GM12878 (cell line): ENCODE results near the gene OPCML. TPM values are rescaled to one million over a fixed set of nuclear protein-coding genes. Genes with fewer than 3 reads are reported as not detected.

Experiments used
- ATAC-seq: fragments of 200-7000 bp; cut with Tn5 transposase; 3 replicates; pipeline ENCODE4 v1.9.1; 2020; ENCODE audit warnings: mild to moderate bottlenecking, moderate library complexity
- BruUV-seq: library from RNA; stranded (reverse); fragments of 400-500 nt; replicated peaks from 2 replicates; lab custom pipeline; 2021; lab: Mats Ljungman, UMichigan
- CTCF ChIA-PET: fragments of 300-600 bp; sonication (Branson Sonifier 250); formaldehyde crosslinking; extraction: SDS; loops from one replicate; lab custom pipeline; 2021; ENCODE audit warnings: inconsistent platforms; lab: Yijun Ruan, JAX
- POLR2A ChIA-PET: fragments of 350-600 bp; formaldehyde crosslinking; extraction: SDS; loops from one replicate; lab custom pipeline; 2021; ENCODE audit warnings: inconsistent platforms; lab: Charles Lee
- RAD21 ChIA-PET: fragments of 300-600 bp; sonication (Branson Sonifier 250); formaldehyde crosslinking; loops from one replicate; lab custom pipeline; 2023; ENCODE audit warnings: antibody characterized with exemption; ENCODE audit not compliant: unreplicated experiment; lab: Charles Lee
- SMC1A ChIA-PET: fragments of 300-600 bp; sonication (Branson Sonifier 250); formaldehyde crosslinking; loops from one replicate; lab custom pipeline; 2023; ENCODE audit not compliant: unreplicated experiment, uncharacterized antibody; lab: Charles Lee
- DNase-seq: peaks from one replicate; pipeline ENCODE4 v3.0.0-alpha.2; 2011; ENCODE audit warnings: low read depth, low spot score
- FAIRE-seq: peaks from 3 replicates; lab custom pipeline; 2011; peaks lifted over from hg19 to GRCh38; lab: Jason Lieb, UNC
- H2AFZ ChIP-seq: 2 replicates; pipeline ENCODE4 v1.6.0; 2011; ENCODE audit warnings: low read depth, low read length, control low read depth; ENCODE audit not compliant: control insufficient read depth
- H3K27ac ChIP-seq: 2 replicates; pipeline ENCODE4 v1.5.1; 2011; ENCODE audit warnings: control low read depth; ENCODE audit not compliant: control insufficient read depth, insufficient read depth
- H3K27me3 ChIP-seq, 2 experiments: replicated peaks in 1 of 2; 2 replicates each; pipeline versions ENCODE4 v1.6.0 to v1.6.1; 2011; ENCODE audit warnings: low read length in 1 of 2; ENCODE audit not compliant: control insufficient read depth in 2 of 2, insufficient read depth in 2 of 2
- H3K36me3 ChIP-seq, 2 experiments: 2 replicates each; pipeline ENCODE4 v1.5.1; 2011; ENCODE audit warnings: low read length in 1 of 2; ENCODE audit not compliant: control insufficient read depth in 2 of 2, insufficient read depth in 2 of 2
- H3K4me1 ChIP-seq: 2 replicates; pipeline ENCODE4 v1.6.1; 2011; ENCODE audit warnings: mild to moderate bottlenecking, low read length, moderate library complexity, mixed read lengths; ENCODE audit not compliant: control insufficient read depth, insufficient read depth
- H3K4me2 ChIP-seq: 2 replicates; pipeline ENCODE4 v1.6.0; 2011; ENCODE audit warnings: control low read depth; ENCODE audit not compliant: control insufficient read depth, insufficient read depth
- H3K4me3 ChIP-seq: fragments of 200-600 bp; sonication (generic); 2 replicates; pipeline ENCODE4 v1.5.1; 2016
- H3K79me2 ChIP-seq: 2 replicates; pipeline ENCODE4 v1.6.0; 2011; ENCODE audit warnings: low read length; ENCODE audit not compliant: control insufficient read depth, insufficient read depth
- H3K9ac ChIP-seq: 2 replicates; pipeline ENCODE4 v1.8.0; 2011; ENCODE audit warnings: low read length, control low read depth, mixed read lengths; ENCODE audit not compliant: control insufficient read depth, insufficient read depth
- H3K9me3 ChIP-seq: replicated peaks from 3 replicates; pipeline ENCODE4 v1.5.1; 2011; ENCODE audit warnings: mild to moderate bottlenecking, low read length; ENCODE audit not compliant: control insufficient read depth, insufficient read depth
- H4K20me1 ChIP-seq: 2 replicates; pipeline ENCODE4 v1.6.0; 2011; ENCODE audit not compliant: control insufficient read depth, insufficient read depth
- BCL11A ChIP-seq: IDR thresholded peaks from 2 replicates; pipeline ENCODE4 v1.6.1; 2011; ENCODE audit warnings: low read depth, low read length
- CBX3 ChIP-seq: fragments of 200-600 bp; sonication (generic); IDR thresholded peaks from 2 replicates; pipeline ENCODE4 v1.6.1; 2016; ENCODE audit warnings: low read depth, borderline replicate concordance
- CBX5 ChIP-seq: sonication (generic); IDR thresholded peaks from 2 replicates; pipeline ENCODE4 v1.6.1; 2016; ENCODE audit warnings: low read depth, moderate library complexity, mild to moderate bottlenecking, inconsistent platforms
- CHD1 ChIP-seq: IDR thresholded peaks from 2 replicates; pipeline ENCODE4 v1.6.1; 2012; ENCODE audit warnings: low read depth, low read length, improper control_type of control experiment
- E2F8 ChIP-seq: fragments of 450-650 bp; IDR thresholded peaks from 2 replicates; pipeline ENCODE4 v1.6.1; 2018; ENCODE audit warnings: mild to moderate bottlenecking, low read depth, moderate library complexity; ENCODE audit not compliant: partially characterized antibody
- EGR1 ChIP-seq, 2 experiments: IDR thresholded peaks; 1 replicate in 1 of 2; 2 replicates in 1 of 2; pipeline ENCODE4 v1.6.1; 2011 to 2012; ENCODE audit warnings: low read depth in 2 of 2, low read length in 2 of 2, borderline replicate concordance in 1 of 2, mild to moderate bottlenecking in 1 of 2, moderate library complexity in 1 of 2
- FOS ChIP-seq: IDR thresholded peaks from 3 replicates; pipeline ENCODE4 v1.6.1; 2011; ENCODE audit warnings: borderline replicate concordance; ENCODE audit not compliant: insufficient read length; ENCODE audit errors: extremely low read depth
- MTA3 ChIP-seq: IDR thresholded peaks from 2 replicates; pipeline ENCODE4 v1.6.1; 2012; ENCODE audit warnings: low read length, inconsistent platforms, borderline replicate concordance
- MYC ChIP-seq: IDR thresholded peaks from 2 replicates; pipeline ENCODE4 v1.6.1; 2011; ENCODE audit warnings: mild to moderate bottlenecking, low read length, moderate library complexity, inconsistent platforms; ENCODE audit not compliant: insufficient read depth, insufficient replicate concordance, insufficient read length, severe bottlenecking
- PAX8 ChIP-seq: fragments of 450-650 bp; IDR thresholded peaks from 2 replicates; pipeline ENCODE4 v1.6.1; 2017; ENCODE audit warnings: mild to moderate bottlenecking, moderate library complexity
- RUNX3 ChIP-seq: IDR thresholded peaks from 2 replicates; pipeline ENCODE4 v1.6.1; 2012; ENCODE audit warnings: low read length, inconsistent platforms
- SP1 ChIP-seq: IDR thresholded peaks from one replicate; pipeline ENCODE4 v1.6.1; 2011; ENCODE audit warnings: low read depth, low read length
- SRF ChIP-seq, 2 experiments: IDR thresholded peaks; 2 replicates each; pipeline ENCODE4 v1.6.1; 2011; ENCODE audit warnings: low read depth in 2 of 2, low read length in 2 of 2, mild to moderate bottlenecking in 1 of 2, moderate library complexity in 1 of 2
- ZNF207 ChIP-seq: fragments of 450-650 bp; IDR thresholded peaks from 2 replicates; pipeline ENCODE4 v1.6.1; 2014; ENCODE audit warnings: antibody characterized with exemption, mild to moderate bottlenecking, borderline replicate concordance
- ZNF217 ChIP-seq: fragments of 450-650 bp; IDR thresholded peaks from 2 replicates; pipeline ENCODE4 v1.6.1; 2017; ENCODE audit warnings: antibody characterized with exemption, mild to moderate bottlenecking
- WGBS: methylation state at CpG from one replicate; pipeline ENCODE4 v1.1.6; 2016; ENCODE audit warnings: low lambda C conversion rate; ENCODE audit not compliant: insufficient replicate concordance, insufficient coverage; ENCODE audit errors: missing lambda C conversion rate; 5-methylcytosine and 5-hydroxymethylcytosine counted together
- in situ Hi-C: fragments of 300-500 bp; cut with MboI; formaldehyde crosslinking; loops from 9 replicates; pipeline ENCODE4 v1.14.3; 2018; ENCODE audit warnings: mixed read lengths
- intact Hi-C: fragments of 100-400 bp; cut with micrococcal nuclease; formaldehyde crosslinking; loops from one replicate; pipeline ENCODE4 v1.14.2; 2022; ENCODE audit not compliant: unreplicated experiment
- polyA plus RNA-seq, 11 experiments: library from polyadenylated mRNA; depleted of rRNA in 4 of 11; unstranded in 6 of 11; stranded (reverse) in 5 of 11; fragments of >200 nt; fragmentation: Nextera tagmentation in 4 of 11; fragmentation: Illumina TruSeq in 1 of 11; extraction: Ambion mirVana in 4 of 11; extraction: Trizol in 1 of 11; gene quantifications; 1 replicate in 1 of 11; 2 replicates in 10 of 11; pipeline versions ENCODE4 v1.2.1 to v1.2.3, GENCODE V29; 2011 to 2016; ENCODE audit warnings: inconsistent platforms in 2 of 11, missing spikeins in 2 of 11, low read depth in 1 of 11
- total RNA-seq, 4 experiments: library from RNA; depleted of rRNA in 3 of 4; stranded (reverse); fragments of >200 nt in 3 of 4; fragmentation: Illumina TruSeq in 1 of 4; extraction: Trizol in 1 of 4; gene quantifications; 2 replicates each; pipeline versions ENCODE4 v1.2.1 to v1.2.3, GENCODE V29; 2013 to 2021

OPCML gene
- total and polyA plus RNA-seq, 10 of the 15 experiments (the other 5 are each of a cell fraction or from before 2014, with no cell fraction given): 0.84 TPM; not detected in 9

DNA sequence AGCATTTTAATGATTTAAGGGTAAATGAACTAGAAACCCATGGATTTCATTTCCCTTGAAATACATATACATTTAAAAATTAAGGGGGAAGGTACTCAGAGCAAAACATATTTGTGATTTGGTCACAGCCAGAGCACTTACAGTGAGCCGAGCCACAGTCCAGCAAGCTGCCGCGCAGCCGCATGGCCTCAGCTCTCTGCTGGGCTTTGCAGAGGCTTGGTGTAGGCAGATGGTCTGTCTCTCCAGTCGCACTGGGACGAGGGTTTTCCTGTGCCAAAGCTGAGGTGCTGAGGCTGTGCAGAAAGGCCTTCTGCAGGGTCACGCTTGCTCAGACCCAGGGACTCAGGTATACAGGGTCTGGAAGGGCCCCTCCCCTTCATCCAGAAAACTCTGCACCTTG lies 367.3 kb downstream of the OPCML start:
- in situ Hi-C loops (no loop called here), intact Hi-C loops (no loop called here)
- ATAC-seq (no peak), FAIRE-seq (no peak), DNase-seq (no peak)
- Histone ChIP-seq H2AFZ (no peak overlapping the region), H3K4me1 (no peaks in the 10 kb centered on the region), H3K9ac (no peak overlapping the region), H3K27me3 (no peaks in the 10 kb centered on the region), H3K36me3 (no peaks in the 10 kb centered on the region), H3K9me3 (no peaks in the 10 kb centered on the region), H3K4me3 (no peak overlapping the region), H4K20me1 (no peaks in the 10 kb centered on the region), H3K27ac (no peak overlapping the region), H3K79me2 (no peaks in the 10 kb centered on the region), H3K4me2 (no peak overlapping the region)
- ChIA-PET CTCF (interaction anchor here (1.0 to 3.2 kb wide), 6 partner anchors 9 to 31 kb away, joined by 3 to 17 read pairs (median 4); no protein-coding TSS in a partner anchor), RAD21 (interaction anchor here (2.0 kb wide), 1 partner anchor 31 kb away, joined by 5 read pairs; no protein-coding TSS in a partner anchor), SMC1A (interaction anchor here (2.8 kb wide), 1 partner anchor 31 kb away, joined by 9 read pairs; no protein-coding TSS in a partner anchor), POLR2A (no interaction called here)
- BruUV-seq: no TSS peak
- WGBS: 48% methylated on average over 7 of the region's 7 CpGs
- TF ChIP-seq E2F8: no peak
- TF ChIP-seq MYC: no peak
- TF ChIP-seq CBX5: no peak
- TF ChIP-seq CBX3: no peak
- TF ChIP-seq SP1: no peak
- TF ChIP-seq PAX8: no peak
- no peak for TF ChIP-seq SRF (IDR thresholded peaks at IDR 0.05; ENCODE audit: low read depth in 2 of 2, low read length in 2 of 2)
- TF ChIP-seq ZNF207: no peak
- TF ChIP-seq RUNX3: no peak
- no peak for TF ChIP-seq BCL11A
- no peak for TF ChIP-seq ZNF217
- no peak for TF ChIP-seq CHD1
- TF ChIP-seq MTA3: no peak
- TF ChIP-seq EGR1 (IDR thresholded peaks at IDR 0.05; ENCODE audit: borderline replicate concordance in 1 of 2, low read depth in 2 of 2, low read length in 2 of 2): no peak
- TF ChIP-seq FOS: no peak
